Liver (tissue), 9 donors: ENCODE results near the gene CYP2C18. TPM values are rescaled to one million over a fixed set of nuclear protein-coding genes. Genes with fewer than 3 reads are reported as not detected.

ENCODE experiments used
- DNase-seq: peaks from one replicate; pipeline ENCODE4 v3.0.0-alpha.2; 2017; ENCODE audit warnings: low spot score
- H3K27ac ChIP-seq, 2 donors: one replicate each; pipeline ENCODE4 v1.7.0; 2013; ENCODE audit warnings: inconsistent platforms in 2 of 2, low read length in 2 of 2, control low read depth in 1 of 2, low read depth in 1 of 2, mild to moderate bottlenecking in 1 of 2
- H3K27me3 ChIP-seq, 4 donors: one replicate each; pipeline versions ENCODE4 v1.6.1 to v1.7.0; 2013; ENCODE audit warnings: low read length in 3 of 4, inconsistent platforms in 1 of 4, mild to moderate bottlenecking in 1 of 4, moderate library complexity in 1 of 4; ENCODE audit not compliant: control insufficient read depth in 4 of 4, insufficient read depth in 4 of 4
- H3K36me3 ChIP-seq, 4 donors: one replicate each; pipeline versions ENCODE4 v1.6.1 to v1.7.0; 2013; ENCODE audit warnings: low read length in 3 of 4, mild to moderate bottlenecking in 3 of 4, low read depth in 1 of 4, moderate library complexity in 1 of 4; ENCODE audit not compliant: control insufficient read depth in 4 of 4, insufficient read depth in 3 of 4
- H3K4me1 ChIP-seq, 4 donors: one replicate each; pipeline versions ENCODE4 v1.6.1 to v1.7.0; 2013; ENCODE audit warnings: low read length in 3 of 4, mild to moderate bottlenecking in 3 of 4, moderate library complexity in 1 of 4; ENCODE audit not compliant: control insufficient read depth in 4 of 4, insufficient read depth in 4 of 4
- H3K4me3 ChIP-seq, 3 donors: one replicate each; pipeline versions ENCODE4 v1.6.1 to v1.7.0; 2013; ENCODE audit warnings: low read length in 3 of 3, control low read depth in 1 of 3, low read depth in 1 of 3, mild to moderate bottlenecking in 1 of 3
- H3K9ac ChIP-seq, 2 donors: one replicate each; pipeline ENCODE4 v1.7.0; 2013; ENCODE audit warnings: low read length in 2 of 2, mild to moderate bottlenecking in 2 of 2, moderate library complexity in 2 of 2, control low read depth in 1 of 2, low read depth in 1 of 2
- H3K9me3 ChIP-seq, 4 donors: one replicate each; pipeline versions ENCODE4 v1.6.1 to v1.7.0; 2013; ENCODE audit warnings: low read length in 3 of 4; ENCODE audit not compliant: control insufficient read depth in 4 of 4
- EGR1 ChIP-seq, 2 donors: IDR thresholded peaks; 2 replicates each; pipeline ENCODE4 v1.6.1; 2016 to 2018; ENCODE audit warnings: antibody characterized with exemption in 2 of 2, low read depth in 2 of 2
- FOXA1 ChIP-seq: IDR thresholded peaks from 2 replicates; pipeline ENCODE4 v1.6.1; 2016; ENCODE audit warnings: antibody characterized with exemption
- FOXA2 ChIP-seq: IDR thresholded peaks from 2 replicates; pipeline ENCODE4 v1.6.1; 2016; ENCODE audit warnings: antibody characterized with exemption
- GABPA ChIP-seq, 2 donors: IDR thresholded peaks in 1 of 2; conservative IDR thresholded peaks in 1 of 2; 2 replicates each; pipeline ENCODE4 v1.6.1; 2016; ENCODE audit warnings: antibody characterized with exemption in 2 of 2, mild to moderate bottlenecking in 1 of 2, moderate library complexity in 1 of 2
- HNF4A ChIP-seq, 2 donors: conservative IDR thresholded peaks; 2 replicates each; pipeline ENCODE4 v1.6.1; 2016; ENCODE audit warnings: antibody characterized with exemption in 2 of 2, mild to moderate bottlenecking in 2 of 2
- HNF4G ChIP-seq: IDR thresholded peaks from 2 replicates; pipeline ENCODE4 v1.6.1; 2016; ENCODE audit warnings: antibody characterized with exemption
- JUND ChIP-seq, 2 donors: IDR thresholded peaks; 2 replicates each; pipeline ENCODE4 v1.6.1; 2016; ENCODE audit warnings: antibody characterized with exemption in 2 of 2
- NR2F2 ChIP-seq: IDR thresholded peaks from 2 replicates; pipeline ENCODE4 v1.6.1; 2016; ENCODE audit warnings: antibody characterized with exemption
- RAD21 ChIP-seq, 2 donors: IDR thresholded peaks; 2 replicates each; pipeline ENCODE4 v1.6.1; 2016; ENCODE audit warnings: antibody characterized with exemption in 2 of 2, mild to moderate bottlenecking in 2 of 2
- RXRA ChIP-seq, 2 donors: IDR thresholded peaks; 2 replicates each; pipeline ENCODE4 v1.6.1; 2017 to 2018; ENCODE audit warnings: antibody characterized with exemption in 2 of 2, mild to moderate bottlenecking in 1 of 2
- SP1 ChIP-seq: IDR thresholded peaks from 2 replicates; pipeline ENCODE4 v1.6.1; 2018; ENCODE audit warnings: antibody characterized with exemption, mild to moderate bottlenecking
- TAF1 ChIP-seq: conservative IDR thresholded peaks from 2 replicates; pipeline ENCODE4 v1.6.1; 2016; ENCODE audit warnings: antibody characterized with exemption, mild to moderate bottlenecking
- YY1 ChIP-seq: IDR thresholded peaks from 2 replicates; pipeline ENCODE4 v1.6.1; 2016; ENCODE audit warnings: antibody characterized with exemption, mild to moderate bottlenecking
- WGBS: extraction: QIAGEN DNeasy Blood & Tissue Kit; methylation state at CpG from one replicate; pipeline ENCODE4 v1.1.7; 2013; 5-methylcytosine and 5-hydroxymethylcytosine counted together
- polyA plus RNA-seq, 2 donors: library from polyadenylated mRNA; stranded (reverse) in 1 of 2; unstranded in 1 of 2; fragments of 200-250 nt in 1 of 2; fragments of >200 nt in 1 of 2; fragmentation: Nextera tagmentation in 1 of 2; extraction: Ambion mirVana in 1 of 2; gene quantifications; one replicate each; pipeline versions ENCODE4 v1.2.1 to v1.2.3, GENCODE V29; 2013 to 2015
- total RNA-seq, 2 donors: library from RNA; depleted of rRNA; stranded (reverse); fragments of >200 nt; gene quantifications; one replicate each; pipeline ENCODE4 v1.2.3, GENCODE V29; 2014
- TF ChIP-seq, protein P1 (sequence below): fragments of 150-350 bp; IDR thresholded peaks from 2 replicates; pipeline ENCODE4 v1.5.1; 2017; ENCODE audit warnings: improper control_type of control experiment, low read depth, low read length; ENCODE audit not compliant: missing input control
- TF ChIP-seq, protein P2 (sequence below): IDR thresholded peaks from 2 replicates; pipeline ENCODE4 v1.6.1; 2016; ENCODE audit warnings: antibody characterized with exemption, mild to moderate bottlenecking
- TF ChIP-seq, protein P3 (sequence below): IDR thresholded peaks from 2 replicates; pipeline ENCODE4 v1.6.1; 2016; ENCODE audit warnings: antibody characterized with exemption
- TF ChIP-seq, protein P4 (sequence below): IDR thresholded peaks from 2 replicates; pipeline ENCODE4 v1.6.1; 2016; ENCODE audit warnings: antibody characterized with exemption
- TF ChIP-seq, protein P5 (sequence below): IDR thresholded peaks from 2 replicates; pipeline ENCODE4 v1.6.1; 2016; ENCODE audit warnings: antibody characterized with exemption
- donor health status: healthy.
- donor health status: healthy.
- donor health status: healthy.
- donor health status: healthy.
- donor health status: healthy.

The CYP2C18 gene
- total and polyA plus RNA-seq, 4 donors: 0.93 to 51.5 (median 40.5) TPM

DNA sequence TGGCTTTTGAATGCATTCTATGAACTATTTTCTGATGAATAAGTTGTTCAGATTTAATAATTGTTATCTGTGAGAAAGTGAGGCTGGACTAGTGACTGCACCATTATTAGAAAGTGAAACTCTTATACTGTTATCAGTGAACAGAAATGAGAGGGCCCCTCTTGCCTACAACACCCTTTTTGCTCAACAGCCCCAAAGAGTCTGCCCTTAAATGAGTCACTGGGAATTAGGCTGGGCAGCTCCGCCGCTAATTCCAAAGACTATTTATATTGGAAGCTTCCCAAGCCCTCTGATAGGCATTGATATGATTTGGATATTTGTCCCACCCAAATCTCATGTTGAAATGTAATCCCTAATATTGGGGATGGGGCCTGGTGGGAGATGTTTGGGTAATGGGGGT is 7.0 kb upstream of the CYP2C18 start:
- Histone ChIP-seq H3K4me3 (no peak overlapping the region), H3K27me3 (no peaks in the 10 kb centered on the region), H3K9ac (no peak overlapping the region), H3K4me1 (peaks cover 1 to 36% (median 16%) of the 10 kb centered on the region in 4 donors), H3K9me3 (no peaks in the 10 kb centered on the region), H3K27ac (peak overlapping the region; percentile 81 to 87), H3K36me3 (no peaks in the 10 kb centered on the region)
- DNase-seq: no peak
- TF ChIP-seq HNF4G: no peak
- no peak for TF ChIP-seq YY1
- no peak for TF ChIP-seq JUND (IDR thresholded peaks at IDR 0.05)
- TF ChIP-seq FOXA2: no peak
- no peak for TF ChIP-seq RAD21 (IDR thresholded peaks at IDR 0.05)
- TF ChIP-seq HNF4A (conservative IDR thresholded peaks at IDR 0.05): no peak
- no peak for TF ChIP-seq EGR1 (IDR thresholded peaks at IDR 0.05; ENCODE audit: low read depth in 2 of 2)
- TF ChIP-seq, protein P1, sequence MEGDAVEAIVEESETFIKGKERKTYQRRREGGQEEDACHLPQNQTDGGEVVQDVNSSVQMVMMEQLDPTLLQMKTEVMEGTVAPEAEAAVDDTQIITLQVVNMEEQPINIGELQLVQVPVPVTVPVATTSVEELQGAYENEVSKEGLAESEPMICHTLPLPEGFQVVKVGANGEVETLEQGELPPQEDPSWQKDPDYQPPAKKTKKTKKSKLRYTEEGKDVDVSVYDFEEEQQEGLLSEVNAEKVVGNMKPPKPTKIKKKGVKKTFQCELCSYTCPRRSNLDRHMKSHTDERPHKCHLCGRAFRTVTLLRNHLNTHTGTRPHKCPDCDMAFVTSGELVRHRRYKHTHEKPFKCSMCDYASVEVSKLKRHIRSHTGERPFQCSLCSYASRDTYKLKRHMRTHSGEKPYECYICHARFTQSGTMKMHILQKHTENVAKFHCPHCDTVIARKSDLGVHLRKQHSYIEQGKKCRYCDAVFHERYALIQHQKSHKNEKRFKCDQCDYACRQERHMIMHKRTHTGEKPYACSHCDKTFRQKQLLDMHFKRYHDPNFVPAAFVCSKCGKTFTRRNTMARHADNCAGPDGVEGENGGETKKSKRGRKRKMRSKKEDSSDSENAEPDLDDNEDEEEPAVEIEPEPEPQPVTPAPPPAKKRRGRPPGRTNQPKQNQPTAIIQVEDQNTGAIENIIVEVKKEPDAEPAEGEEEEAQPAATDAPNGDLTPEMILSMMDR: no peak
- TF ChIP-seq RXRA (IDR thresholded peaks at IDR 0.05): no peak
- TF ChIP-seq, protein P2, sequence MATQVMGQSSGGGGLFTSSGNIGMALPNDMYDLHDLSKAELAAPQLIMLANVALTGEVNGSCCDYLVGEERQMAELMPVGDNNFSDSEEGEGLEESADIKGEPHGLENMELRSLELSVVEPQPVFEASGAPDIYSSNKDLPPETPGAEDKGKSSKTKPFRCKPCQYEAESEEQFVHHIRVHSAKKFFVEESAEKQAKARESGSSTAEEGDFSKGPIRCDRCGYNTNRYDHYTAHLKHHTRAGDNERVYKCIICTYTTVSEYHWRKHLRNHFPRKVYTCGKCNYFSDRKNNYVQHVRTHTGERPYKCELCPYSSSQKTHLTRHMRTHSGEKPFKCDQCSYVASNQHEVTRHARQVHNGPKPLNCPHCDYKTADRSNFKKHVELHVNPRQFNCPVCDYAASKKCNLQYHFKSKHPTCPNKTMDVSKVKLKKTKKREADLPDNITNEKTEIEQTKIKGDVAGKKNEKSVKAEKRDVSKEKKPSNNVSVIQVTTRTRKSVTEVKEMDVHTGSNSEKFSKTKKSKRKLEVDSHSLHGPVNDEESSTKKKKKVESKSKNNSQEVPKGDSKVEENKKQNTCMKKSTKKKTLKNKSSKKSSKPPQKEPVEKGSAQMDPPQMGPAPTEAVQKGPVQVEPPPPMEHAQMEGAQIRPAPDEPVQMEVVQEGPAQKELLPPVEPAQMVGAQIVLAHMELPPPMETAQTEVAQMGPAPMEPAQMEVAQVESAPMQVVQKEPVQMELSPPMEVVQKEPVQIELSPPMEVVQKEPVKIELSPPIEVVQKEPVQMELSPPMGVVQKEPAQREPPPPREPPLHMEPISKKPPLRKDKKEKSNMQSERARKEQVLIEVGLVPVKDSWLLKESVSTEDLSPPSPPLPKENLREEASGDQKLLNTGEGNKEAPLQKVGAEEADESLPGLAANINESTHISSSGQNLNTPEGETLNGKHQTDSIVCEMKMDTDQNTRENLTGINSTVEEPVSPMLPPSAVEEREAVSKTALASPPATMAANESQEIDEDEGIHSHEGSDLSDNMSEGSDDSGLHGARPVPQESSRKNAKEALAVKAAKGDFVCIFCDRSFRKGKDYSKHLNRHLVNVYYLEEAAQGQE: no peak
- TF ChIP-seq, protein P3, sequence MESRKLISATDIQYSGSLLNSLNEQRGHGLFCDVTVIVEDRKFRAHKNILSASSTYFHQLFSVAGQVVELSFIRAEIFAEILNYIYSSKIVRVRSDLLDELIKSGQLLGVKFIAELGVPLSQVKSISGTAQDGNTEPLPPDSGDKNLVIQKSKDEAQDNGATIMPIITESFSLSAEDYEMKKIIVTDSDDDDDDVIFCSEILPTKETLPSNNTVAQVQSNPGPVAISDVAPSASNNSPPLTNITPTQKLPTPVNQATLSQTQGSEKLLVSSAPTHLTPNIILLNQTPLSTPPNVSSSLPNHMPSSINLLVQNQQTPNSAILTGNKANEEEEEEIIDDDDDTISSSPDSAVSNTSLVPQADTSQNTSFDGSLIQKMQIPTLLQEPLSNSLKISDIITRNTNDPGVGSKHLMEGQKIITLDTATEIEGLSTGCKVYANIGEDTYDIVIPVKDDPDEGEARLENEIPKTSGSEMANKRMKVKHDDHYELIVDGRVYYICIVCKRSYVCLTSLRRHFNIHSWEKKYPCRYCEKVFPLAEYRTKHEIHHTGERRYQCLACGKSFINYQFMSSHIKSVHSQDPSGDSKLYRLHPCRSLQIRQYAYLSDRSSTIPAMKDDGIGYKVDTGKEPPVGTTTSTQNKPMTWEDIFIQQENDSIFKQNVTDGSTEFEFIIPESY: no peak
- no peak for TF ChIP-seq NR2F2
- TF ChIP-seq TAF1: no peak
- 41% methylated on average over 2 of the region's 2 CpGs for WGBS

DNA sequence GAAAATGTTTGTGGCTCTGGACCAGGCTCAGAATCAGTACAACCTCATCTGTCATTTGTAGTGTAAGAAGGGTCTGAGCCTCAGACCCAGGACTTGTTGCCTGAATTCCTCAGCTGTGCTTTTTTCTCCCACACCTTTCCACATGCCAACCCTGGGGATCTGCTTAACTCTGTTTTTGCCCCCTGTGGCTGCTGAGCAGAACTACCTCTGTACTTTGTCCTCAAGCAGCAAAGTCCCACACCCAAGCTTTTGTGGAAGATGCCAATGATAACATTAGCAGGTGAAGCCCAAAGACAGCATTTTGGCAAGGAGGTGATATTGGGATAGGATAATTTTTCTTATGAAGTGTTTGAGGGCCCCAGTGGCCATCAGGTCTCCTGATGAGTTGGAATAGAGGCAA is 5.8 kb upstream of the CYP2C18 start:
- Histone ChIP-seq H3K9me3 (no peaks in the 10 kb centered on the region), H3K9ac (peak overlapping the region in 1 of 2 donors; percentile 73), H3K27me3 (no peaks in the 10 kb centered on the region), H3K4me1 (peaks cover 1 to 41% (median 21%) of the 10 kb centered on the region in 4 donors), H3K36me3 (no peaks in the 10 kb centered on the region), H3K27ac (peak overlapping the region; percentile 81 to 87), H3K4me3 (no peak overlapping the region)
- no peak for DNase-seq
- TF ChIP-seq RXRA (IDR thresholded peaks at IDR 0.05) (peak; percentile 80 to 87), HNF4G (peak; percentile 99), FOXA2 (no peak), NR2F2 (no peak), GABPA (IDR thresholded peaks at IDR 0.05 in 1 of 2, conservative IDR thresholded peaks at IDR 0.05 in 1 of 2) (no peak), JUND (IDR thresholded peaks at IDR 0.05) (peak; percentile 76 to 84), RAD21 (IDR thresholded peaks at IDR 0.05) (peak; percentile 62 to 86), HNF4A (conservative IDR thresholded peaks at IDR 0.05) (peak; percentile 99), FOXA1 (peak; percentile 46), EGR1 (IDR thresholded peaks at IDR 0.05; ENCODE audit: low read depth in 2 of 2) (no peak), SP1 (peak; percentile 91)
- TF ChIP-seq, protein P4, sequence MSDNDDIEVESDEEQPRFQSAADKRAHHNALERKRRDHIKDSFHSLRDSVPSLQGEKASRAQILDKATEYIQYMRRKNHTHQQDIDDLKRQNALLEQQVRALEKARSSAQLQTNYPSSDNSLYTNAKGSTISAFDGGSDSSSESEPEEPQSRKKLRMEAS: no peak
- TF ChIP-seq, protein P5, sequence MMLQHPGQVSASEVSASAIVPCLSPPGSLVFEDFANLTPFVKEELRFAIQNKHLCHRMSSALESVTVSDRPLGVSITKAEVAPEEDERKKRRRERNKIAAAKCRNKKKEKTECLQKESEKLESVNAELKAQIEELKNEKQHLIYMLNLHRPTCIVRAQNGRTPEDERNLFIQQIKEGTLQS: no peak
- TF ChIP-seq, protein P2: peak; percentile 72
- TF ChIP-seq, protein P3: peak; percentile 54
